HG02943 (cell line): Measurements from ENCODE around the gene ATG4C.
"Not testable (repeated sequence)": the region's sequence is repeated elsewhere in the genome, so short reads cannot be mapped to it uniquely, and the experiment has no call there.

Experiments
- ATAC-seq: cut with Tn5 transposase; IDR thresholded peaks from one replicate; pipeline ENCODE4 v1.9.1; 2021; ENCODE audit warnings: mild to moderate bottlenecking, low read depth, moderate library complexity; ENCODE audit not compliant: unreplicated experiment

The ATG4C gene, protein sequence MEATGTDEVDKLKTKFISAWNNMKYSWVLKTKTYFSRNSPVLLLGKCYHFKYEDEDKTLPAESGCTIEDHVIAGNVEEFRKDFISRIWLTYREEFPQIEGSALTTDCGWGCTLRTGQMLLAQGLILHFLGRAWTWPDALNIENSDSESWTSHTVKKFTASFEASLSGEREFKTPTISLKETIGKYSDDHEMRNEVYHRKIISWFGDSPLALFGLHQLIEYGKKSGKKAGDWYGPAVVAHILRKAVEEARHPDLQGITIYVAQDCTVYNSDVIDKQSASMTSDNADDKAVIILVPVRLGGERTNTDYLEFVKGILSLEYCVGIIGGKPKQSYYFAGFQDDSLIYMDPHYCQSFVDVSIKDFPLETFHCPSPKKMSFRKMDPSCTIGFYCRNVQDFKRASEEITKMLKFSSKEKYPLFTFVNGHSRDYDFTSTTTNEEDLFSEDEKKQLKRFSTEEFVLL

GRCh38 chr1:62783736-62784508, at the start of gene ATG4C:
Gene ATG4C, plus strand, starts transcription at chr1:62784132. Its CDS starts 19,655 bp downstream, at chr1:62803787.
- ATAC-seq: peak; percentile 90

GRCh38 chr1:62735491-62736171, 48.3 kb upstream of the ATG4C start:
- ATAC-seq: no peak

- not testable (repeated sequence) for ATAC-seq
Observed at GRCh38 chr1:62740701-62741100, 43.2 kb upstream of the ATG4C start.

- ATAC-seq: no peak
Observed at GRCh38 chr1:62744611-62745577, 39.0 kb upstream of the ATG4C start.

- ATAC-seq: no peak
Observed at GRCh38 chr1:62746086-62746808, 37.7 kb upstream of the ATG4C start.

- no peak for ATAC-seq
Observed at GRCh38 chr1:62746809-62747138, 37.2 kb upstream of the ATG4C start.

DNA sequence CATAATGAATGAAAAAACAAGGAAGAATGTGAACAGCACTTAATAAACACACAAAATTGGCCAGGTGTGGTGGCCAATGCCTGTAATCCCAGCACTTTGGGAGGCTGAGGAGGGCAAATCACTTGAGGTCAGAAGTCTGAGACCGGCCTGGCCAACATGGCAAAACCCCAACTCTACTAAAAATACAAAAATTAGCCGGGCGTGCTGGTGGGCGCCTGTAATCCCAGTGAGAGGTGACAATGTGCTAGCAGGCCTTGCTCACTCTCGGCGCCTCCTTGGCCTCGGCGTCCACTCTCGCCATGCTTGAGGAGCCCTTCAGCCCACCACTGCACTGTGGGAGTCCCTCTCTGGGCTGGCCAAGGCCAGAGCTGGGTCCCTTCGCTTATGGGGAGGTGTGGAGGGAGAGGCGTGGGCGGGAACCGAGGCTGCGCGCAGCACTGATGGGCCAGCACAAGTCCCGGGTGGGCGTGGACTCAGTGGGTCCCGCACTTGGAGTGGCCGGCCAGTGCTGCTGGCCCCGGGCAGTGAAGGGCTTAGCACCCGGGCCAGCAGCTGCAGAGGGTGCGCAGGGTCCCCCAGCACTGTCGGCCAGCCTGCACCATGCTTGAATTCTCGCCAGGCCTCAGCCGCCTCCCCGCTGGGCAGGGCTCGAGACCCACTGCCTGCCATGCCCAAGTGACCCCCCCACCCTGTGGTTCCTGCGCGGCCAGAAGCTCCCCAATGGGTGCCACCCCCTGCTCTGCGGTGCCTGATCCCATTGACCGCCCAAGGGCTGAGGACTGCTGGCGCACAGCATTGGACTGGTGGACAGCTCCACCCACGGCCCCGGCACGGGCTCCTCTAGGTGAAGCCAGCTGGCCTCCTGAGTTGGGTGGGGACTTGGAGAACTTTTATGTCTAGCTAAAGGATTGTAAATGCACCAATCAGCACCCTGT, 30.6 kb upstream of the ATG4C start:
- no peak for ATAC-seq

DNA sequence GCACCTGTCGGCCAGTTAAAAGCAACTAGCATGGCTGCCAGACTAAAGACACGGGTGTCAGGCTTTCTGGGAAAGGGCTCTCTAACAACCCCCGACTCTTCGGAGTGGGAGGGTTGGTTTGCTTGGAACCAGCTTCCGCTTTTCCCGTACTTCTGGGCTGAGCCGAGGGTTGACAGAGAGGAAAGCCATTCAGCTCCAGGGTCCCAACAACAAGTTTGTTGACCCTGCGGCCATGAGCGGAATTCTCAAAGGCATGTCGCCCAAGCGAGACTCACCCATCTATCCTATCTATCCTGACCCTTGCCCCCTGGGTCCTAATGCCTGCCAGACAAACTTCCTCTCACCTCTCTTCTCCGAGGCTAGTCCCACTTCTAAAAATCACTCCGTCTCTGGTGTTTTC, 29.0 kb upstream of the ATG4C start:
- not testable (repeated sequence) for ATAC-seq

DNA sequence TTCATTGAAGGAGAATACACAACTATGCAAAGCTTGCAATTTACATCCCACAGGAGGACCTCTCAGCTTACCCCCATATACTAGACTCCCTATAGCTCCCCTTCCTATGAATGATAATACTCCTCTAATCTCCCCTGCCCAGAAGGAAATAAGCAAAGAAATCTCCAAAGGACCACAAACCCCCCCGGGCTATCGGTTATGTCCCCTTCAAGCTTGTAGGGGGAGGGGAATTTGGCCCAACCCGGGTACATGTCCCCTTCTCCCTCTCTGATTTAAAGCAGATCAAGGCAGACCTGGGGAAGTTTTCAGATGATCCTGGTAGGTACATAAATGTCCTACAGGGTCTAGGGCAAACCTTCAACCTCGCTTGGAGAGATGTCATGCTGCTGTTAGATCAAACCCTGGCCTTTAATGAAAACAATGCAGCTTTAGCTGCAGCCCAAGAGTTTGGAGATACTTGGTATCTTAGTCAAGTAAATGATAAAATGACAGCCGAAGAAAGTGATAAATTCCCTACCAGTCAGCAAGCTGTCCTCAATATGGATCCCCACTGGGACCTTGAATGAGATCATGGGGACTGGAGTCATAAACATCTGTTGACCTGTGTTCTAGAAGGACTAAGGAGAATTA, 27.6 kb upstream of the ATG4C start:
- not testable (repeated sequence) for ATAC-seq

GRCh38 chr1:62759232-62759875, 24.6 kb upstream of the ATG4C start:
- ATAC-seq: not testable (repeated sequence)

DNA sequence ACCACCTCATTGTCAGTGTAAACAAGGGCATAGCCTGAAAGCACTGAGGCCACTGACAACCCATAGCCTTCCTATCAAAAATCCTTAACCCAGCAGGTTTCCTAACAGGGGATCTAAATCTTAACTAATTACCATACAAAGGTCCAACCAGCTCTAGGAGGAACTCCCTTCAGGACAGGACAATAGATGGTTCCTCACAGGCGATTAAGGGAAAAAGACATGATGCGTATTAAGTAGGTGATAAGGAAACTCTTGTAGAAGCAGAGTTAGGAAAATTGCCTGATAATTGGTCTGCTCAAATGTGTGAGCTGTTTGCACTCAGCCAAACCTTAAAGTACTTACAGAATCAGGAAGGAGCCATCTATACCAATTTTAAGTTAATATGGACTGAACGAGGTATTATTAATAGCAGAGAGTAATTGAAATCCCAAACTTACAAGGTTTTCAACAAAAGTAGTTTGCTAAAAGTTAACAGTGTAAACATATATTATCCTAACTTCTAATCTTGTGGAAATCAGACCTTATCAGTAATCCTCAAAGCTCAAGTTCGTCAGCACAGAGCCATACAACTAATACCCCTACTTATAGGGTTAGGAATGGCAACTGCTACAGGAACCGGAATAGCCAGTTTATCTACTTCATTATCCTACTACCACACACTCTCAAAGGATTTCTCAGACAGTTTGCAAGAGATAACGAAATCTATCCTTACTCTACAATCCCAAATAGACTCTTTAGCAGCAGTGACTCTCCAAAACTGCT, 23.7 kb upstream of the ATG4C start:
- ATAC-seq: not testable (repeated sequence)

DNA sequence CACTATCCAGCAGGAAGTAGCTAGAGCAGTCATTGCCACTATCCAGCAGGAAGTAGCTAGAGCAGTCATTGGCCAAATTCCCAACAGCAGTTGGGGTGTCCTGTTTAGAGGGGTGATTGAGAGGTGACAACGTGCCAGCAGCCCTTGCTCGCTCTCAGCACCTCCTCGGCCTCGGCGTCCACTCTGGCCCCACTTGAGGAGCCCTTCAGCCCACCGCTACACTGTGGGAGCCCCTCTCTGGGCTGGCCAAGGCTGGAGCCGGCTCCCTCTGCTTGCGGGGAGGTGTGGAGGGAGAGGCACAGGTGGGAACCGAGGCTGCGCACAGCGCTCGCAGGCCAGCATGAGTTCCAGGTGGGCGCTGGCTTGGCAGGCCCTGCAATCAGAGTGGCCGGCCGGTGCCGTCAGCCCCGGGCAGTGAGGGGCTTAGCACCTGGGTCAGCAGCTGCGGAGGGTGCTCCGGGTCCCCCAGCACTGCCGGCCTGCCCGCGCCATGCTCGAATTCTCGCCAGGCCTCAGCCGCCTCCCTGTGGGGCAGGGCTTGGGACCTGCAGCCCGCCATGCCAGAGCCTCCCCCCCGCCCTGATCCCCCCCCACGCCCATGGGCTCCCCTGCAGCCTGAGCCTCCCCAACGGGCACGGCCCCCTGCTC, 22.6 kb upstream of the ATG4C start:
- ATAC-seq: not testable (repeated sequence)

- not testable (repeated sequence) for ATAC-seq
Observed at GRCh38 chr1:62762027-62762426, 21.9 kb upstream of the ATG4C start.

DNA sequence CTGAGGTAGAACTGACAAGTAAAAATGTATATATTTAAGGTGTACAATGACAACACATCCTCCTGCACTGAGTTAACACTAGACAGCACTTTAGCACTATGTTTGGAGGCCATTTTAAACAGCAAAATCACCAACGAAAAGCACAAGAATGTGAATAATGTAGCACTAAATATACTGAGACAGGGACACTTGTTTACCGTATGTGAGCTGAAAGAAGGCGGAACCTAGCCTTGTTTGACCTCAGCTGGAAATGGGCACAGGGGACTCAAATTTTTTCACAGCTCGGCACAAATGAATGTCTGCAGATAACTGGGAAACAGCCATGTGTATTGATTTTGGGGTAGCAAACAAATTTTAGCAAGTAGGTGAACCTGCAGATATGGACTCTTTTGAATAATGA, 18.0 kb upstream of the ATG4C start:
- no peak for ATAC-seq

- not testable (repeated sequence) for ATAC-seq
Observed at GRCh38 chr1:62768551-62768950, 15.4 kb upstream of the ATG4C start.
